CD4-positive, alpha-beta memory T cell (primary cell): ENCODE measurements around the gene OR51L1. TPM values are rescaled to one million over a fixed set of nuclear protein-coding genes. Genes with fewer than 3 reads are reported as not detected.

Experiments
- CTCF ChIA-PET: fragments of 350-600 bp; sonication (Branson Sonifier 250); formaldehyde crosslinking; loops from one replicate; lab custom pipeline; 2021; ENCODE audit warnings: inconsistent platforms; ENCODE audit not compliant: partially characterized antibody; lab: Charles Lee
- POLR2A ChIA-PET: fragments of 350-600 bp; sonication (Branson Sonifier 250); formaldehyde crosslinking; loops from one replicate; lab custom pipeline; 2021; ENCODE audit not compliant: partially characterized antibody; lab: Charles Lee
- DNase-seq, 5 donors: peaks; one replicate each; pipeline versions ENCODE4 v3.0.0 to v3.0.0-alpha.2; 2020 to 2022; ENCODE audit warnings: mixed read lengths in 1 of 5
- H3K27ac ChIP-seq: one replicate; pipeline ENCODE4 v1.7.0; 2013; ENCODE audit warnings: low read depth, low read length
- H3K27me3 ChIP-seq: 2 replicates; pipeline ENCODE4 v1.7.0; 2013; ENCODE audit warnings: mild to moderate bottlenecking, low read length, moderate library complexity; ENCODE audit not compliant: insufficient read depth
- H3K36me3 ChIP-seq: 2 replicates; pipeline ENCODE4 v1.7.0; 2013; ENCODE audit warnings: mild to moderate bottlenecking, low read length, moderate library complexity; ENCODE audit not compliant: insufficient read depth
- H3K4me1 ChIP-seq: 2 replicates; pipeline ENCODE4 v1.7.0; 2013; ENCODE audit warnings: mild to moderate bottlenecking, low read length, moderate library complexity; ENCODE audit not compliant: insufficient read depth
- H3K4me3 ChIP-seq, 2 donors: one replicate each; pipeline ENCODE4 v1.7.0; 2013; ENCODE audit warnings: low read length in 2 of 2, mild to moderate bottlenecking in 1 of 2
- H3K9me3 ChIP-seq, 2 donors: one replicate each; pipeline ENCODE4 v1.7.0; 2013; ENCODE audit warnings: low read length in 2 of 2, control low read depth in 1 of 2; ENCODE audit not compliant: control insufficient read depth in 1 of 2
- H3K27ac Mint-ChIP-seq, 7 donors: one replicate each; pipeline ENCODE4 v1.8.0; 2020 to 2021; ENCODE audit warnings: mixed read lengths in 7 of 7, mild to moderate bottlenecking in 6 of 7, inconsistent platforms in 3 of 7, moderate library complexity in 3 of 7
- H3K27me3 Mint-ChIP-seq, 2 donors: one replicate each; pipeline ENCODE4 v1.8.0; 2020 to 2021; ENCODE audit warnings: mixed read lengths in 2 of 2
- H3K36me3 Mint-ChIP-seq, 2 donors: one replicate each; pipeline ENCODE4 v1.8.0; 2020 to 2021; ENCODE audit warnings: mixed read lengths in 2 of 2, inconsistent platforms in 1 of 2, mild to moderate bottlenecking in 1 of 2
- H3K4me1 Mint-ChIP-seq, 4 donors: one replicate each; pipeline ENCODE4 v1.8.0; 2020 to 2021; ENCODE audit warnings: mixed read lengths in 4 of 4, mild to moderate bottlenecking in 1 of 4
- H3K4me3 Mint-ChIP-seq, 8 donors: one replicate each; pipeline ENCODE4 v1.8.0; 2020 to 2021; ENCODE audit warnings: mixed read lengths in 8 of 8, mild to moderate bottlenecking in 7 of 8, moderate library complexity in 6 of 8, inconsistent platforms in 3 of 8
- H3K9me3 Mint-ChIP-seq, 8 donors: one replicate each; pipeline ENCODE4 v1.8.0; 2020 to 2021; ENCODE audit warnings: mixed read lengths in 8 of 8, mild to moderate bottlenecking in 5 of 8, inconsistent platforms in 3 of 8, moderate library complexity in 1 of 8
- intact Hi-C: fragments of 100-400 bp; cut with micrococcal nuclease; formaldehyde crosslinking; loops from one replicate; pipeline ENCODE4 v1.15.1; 2023
- polyA plus RNA-seq, 2 donors: library from polyadenylated mRNA; unstranded; fragments of 300-500 nt; fragmentation: Illumina TruSeq; gene quantifications; one replicate each; pipeline ENCODE4 v1.2.3, GENCODE V29; 2021
- total RNA-seq, 2 experiments: library from RNA; stranded (reverse); gene quantifications; one replicate each; pipeline ENCODE4 v1.2.3, GENCODE V29; 2021

The OR51L1 gene
- total and polyA plus RNA-seq, 4 experiments from 2014 or later, result not detected

DNA sequence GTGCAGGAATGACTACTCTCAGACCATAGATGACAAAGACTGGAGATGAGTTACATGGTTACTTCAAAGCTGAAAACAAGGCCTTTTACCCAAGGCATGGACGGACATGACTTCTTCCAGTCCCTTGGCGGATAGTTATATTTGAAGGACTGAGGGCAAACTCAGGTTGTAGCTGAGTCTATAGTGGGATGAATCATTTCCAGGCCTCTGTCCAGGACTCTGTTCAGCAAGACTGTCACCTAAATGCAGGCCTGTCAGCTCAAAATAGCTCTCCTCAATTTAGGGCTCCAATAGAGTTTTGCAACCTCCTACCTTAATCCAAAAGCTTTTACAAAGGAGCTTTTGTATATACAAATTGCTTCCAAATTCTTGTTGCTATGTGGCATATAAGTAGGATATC, 27.3 kb downstream of the OR51L1 start:
- H3K27me3 ChIP-seq, result no peaks in the 10 kb centered on the region
- Mint-ChIP-seq H3K9me3 (peaks cover 0 to 42% (median 25%) of the 10 kb centered on the region in 8 donors), H3K4me3 (no peak overlapping the region), H3K27ac (no peak overlapping the region), H3K36me3 (no peaks in the 10 kb centered on the region), H3K4me1 (no peaks in the 10 kb centered on the region), H3K27me3 (no peaks in the 10 kb centered on the region)
- H3K4me1 ChIP-seq, result no peaks in the 10 kb centered on the region
- ChIA-PET CTCF (no interaction called here), POLR2A (no interaction called here)
- H3K36me3 ChIP-seq, result no peaks in the 10 kb centered on the region
- intact Hi-C loops, result no loop called here
- DNase-seq, result no peak
- peaks cover 0 to 4% of the 10 kb centered on the region in 2 donors for H3K9me3 ChIP-seq
- no peak overlapping the region for H3K4me3 ChIP-seq
- H3K27ac ChIP-seq, result no peak overlapping the region

DNA sequence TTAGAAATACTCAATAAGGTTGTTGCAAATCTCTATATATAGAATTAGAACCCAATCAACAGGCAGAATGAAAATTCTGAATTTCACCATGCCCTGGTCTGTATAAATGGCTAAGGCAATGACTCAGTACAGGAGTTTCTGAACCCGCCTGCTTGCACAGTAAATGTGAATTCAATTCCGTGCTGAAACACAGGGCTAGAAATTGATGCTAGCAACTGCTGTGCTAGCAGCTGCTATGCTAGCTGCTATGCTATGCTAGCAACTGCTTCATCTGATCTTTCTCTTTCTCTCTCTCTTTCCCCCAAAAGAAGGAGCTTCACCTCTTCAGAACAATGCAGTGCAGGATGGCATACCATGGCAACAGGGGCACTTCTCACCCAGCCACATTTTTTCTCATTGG, 42.0 kb downstream of the OR51L1 start:
- Mint-ChIP-seq H3K36me3 (no peaks in the 10 kb centered on the region), H3K27me3 (no peaks in the 10 kb centered on the region), H3K27ac (no peak overlapping the region), H3K4me1 (no peaks in the 10 kb centered on the region), H3K4me3 (no peak overlapping the region), H3K9me3 (peaks cover 0 to 3% (median 0%) of the 10 kb centered on the region in 8 donors)
- no peaks in the 10 kb centered on the region for H3K27me3 ChIP-seq
- intact Hi-C loops, result no loop called here
- H3K4me3 ChIP-seq, result no peak overlapping the region
- no peaks in the 10 kb centered on the region for H3K9me3 ChIP-seq
- ChIA-PET POLR2A (no interaction called here), CTCF (no interaction called here)
- H3K4me1 ChIP-seq, result no peaks in the 10 kb centered on the region
- no peak overlapping the region for H3K27ac ChIP-seq
- no peak for DNase-seq
- H3K36me3 ChIP-seq, result no peaks in the 10 kb centered on the region

DNA sequence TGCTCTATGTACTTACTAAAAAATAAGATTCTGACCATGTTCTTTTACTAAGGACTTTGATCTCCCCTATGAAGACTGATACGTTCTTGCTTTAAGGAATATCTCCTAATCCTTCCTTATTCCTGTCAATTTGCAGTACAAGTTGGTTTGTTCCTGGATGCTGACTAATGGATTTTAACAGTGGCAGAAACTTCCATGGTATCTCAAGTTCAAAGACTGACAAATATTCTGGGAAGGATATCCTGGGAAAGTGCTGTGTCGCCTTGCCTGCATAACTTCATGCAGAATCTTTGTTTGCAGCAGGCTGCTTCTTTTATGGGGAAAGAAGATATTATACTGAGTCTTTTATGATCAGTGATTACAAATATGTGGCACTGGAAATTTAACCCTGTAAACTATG, 43.3 kb downstream of the OR51L1 start:
- intact Hi-C loops, result no loop called here
- CTCF ChIA-PET, result no interaction called here
- no peak overlapping the region for H3K4me3 Mint-ChIP-seq
- Histone ChIP-seq H3K4me3 (no peak overlapping the region), H3K4me1 (no peaks in the 10 kb centered on the region), H3K36me3 (no peaks in the 10 kb centered on the region), H3K27me3 (no peaks in the 10 kb centered on the region), H3K27ac (no peak overlapping the region), H3K9me3 (no peaks in the 10 kb centered on the region)
- DNase-seq, result no peak
- H3K27me3 Mint-ChIP-seq, result no peaks in the 10 kb centered on the region
- H3K36me3 Mint-ChIP-seq, result no peaks in the 10 kb centered on the region
- H3K4me1 Mint-ChIP-seq, result no peaks in the 10 kb centered on the region
- no peak overlapping the region for H3K27ac Mint-ChIP-seq
- H3K9me3 Mint-ChIP-seq, result peaks cover 0 to 3% (median 0%) of the 10 kb centered on the region in 8 donors
- POLR2A ChIA-PET, result no interaction called here

DNA sequence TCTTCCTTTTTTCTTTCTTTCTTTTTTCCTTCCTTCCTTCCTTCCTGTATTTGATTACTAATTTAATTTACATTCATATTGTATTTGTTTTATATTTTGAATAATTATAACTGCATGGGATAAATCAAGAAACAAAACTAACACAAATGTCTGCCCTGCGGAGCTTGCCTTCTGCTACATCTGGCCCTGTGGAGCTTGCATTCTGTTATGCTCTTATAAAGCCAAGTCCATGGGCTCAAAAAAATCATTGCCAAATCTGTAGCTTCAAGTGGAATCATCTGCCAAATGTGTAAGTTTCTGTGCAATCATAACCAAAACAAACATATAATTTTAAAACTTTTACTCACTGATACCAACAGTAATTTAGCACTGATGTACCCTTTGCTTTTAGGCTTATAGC, 43.7 kb downstream of the OR51L1 start:
- Mint-ChIP-seq H3K27me3 (no peaks in the 10 kb centered on the region), H3K4me3 (no peak overlapping the region), H3K27ac (no peak overlapping the region), H3K36me3 (no peaks in the 10 kb centered on the region), H3K4me1 (no peaks in the 10 kb centered on the region), H3K9me3 (peaks cover 0 to 3% (median 0%) of the 10 kb centered on the region in 8 donors)
- no peak for DNase-seq
- CTCF ChIA-PET, result no interaction called here
- H3K4me1 ChIP-seq, result no peaks in the 10 kb centered on the region
- H3K27me3 ChIP-seq, result no peaks in the 10 kb centered on the region
- intact Hi-C loops, result no loop called here
- no peak overlapping the region for H3K4me3 ChIP-seq
- POLR2A ChIA-PET, result no interaction called here
- no peak overlapping the region for H3K27ac ChIP-seq
- no peaks in the 10 kb centered on the region for H3K9me3 ChIP-seq
- H3K36me3 ChIP-seq, result no peaks in the 10 kb centered on the region

DNA sequence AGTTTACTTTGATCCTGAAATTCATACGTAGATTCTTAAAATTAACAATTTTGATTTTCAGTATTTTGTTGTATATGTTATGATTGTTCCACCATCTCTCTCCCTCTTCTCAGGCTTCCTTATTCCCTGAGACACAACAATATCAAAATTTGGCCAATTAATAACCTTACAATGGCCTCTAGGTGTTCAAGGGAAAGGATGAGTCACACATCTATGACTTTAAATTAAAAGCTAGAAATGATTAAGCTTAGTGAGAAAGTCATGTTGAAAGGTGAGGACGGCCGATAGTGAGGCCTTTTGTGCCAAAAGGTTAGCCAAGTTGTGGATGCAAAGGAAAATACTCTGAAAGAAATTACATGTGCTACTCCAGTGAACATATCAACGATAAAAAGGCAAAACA, 46.2 kb downstream of the OR51L1 start:
- intact Hi-C loops, result no loop called here
- Histone ChIP-seq H3K27me3 (no peaks in the 10 kb centered on the region), H3K4me3 (no peak overlapping the region), H3K4me1 (no peaks in the 10 kb centered on the region), H3K36me3 (no peaks in the 10 kb centered on the region), H3K27ac (no peak overlapping the region), H3K9me3 (no peaks in the 10 kb centered on the region)
- no peaks in the 10 kb centered on the region for H3K27me3 Mint-ChIP-seq
- H3K9me3 Mint-ChIP-seq, result peaks cover 0 to 3% (median 0%) of the 10 kb centered on the region in 8 donors
- no peak for DNase-seq
- no peaks in the 10 kb centered on the region for H3K36me3 Mint-ChIP-seq
- H3K4me1 Mint-ChIP-seq, result no peaks in the 10 kb centered on the region
- H3K27ac Mint-ChIP-seq, result no peak overlapping the region
- H3K4me3 Mint-ChIP-seq, result no peak overlapping the region
- CTCF ChIA-PET, result no interaction called here
- POLR2A ChIA-PET, result no interaction called here

DNA sequence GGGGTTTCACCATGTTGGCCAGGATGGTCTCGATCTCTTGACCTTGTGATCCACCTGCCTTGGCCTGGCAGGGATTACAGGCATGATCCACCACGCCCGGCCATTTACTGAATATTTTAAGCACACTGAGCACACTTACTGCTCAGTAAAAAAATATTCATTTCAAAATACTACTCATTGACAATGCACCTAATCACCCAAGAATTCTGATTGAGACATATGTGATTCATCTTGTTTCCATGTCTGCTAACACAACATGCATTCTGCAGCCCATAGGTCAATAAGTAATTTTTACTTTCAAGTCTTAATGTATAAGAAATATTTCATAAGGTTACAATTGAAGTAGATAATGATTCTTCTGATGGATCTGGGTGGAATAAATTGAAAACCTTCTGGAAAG, 47.4 kb downstream of the OR51L1 start:
- ChIA-PET POLR2A (no interaction called here), CTCF (no interaction called here)
- intact Hi-C loops, result no loop called here
- no peak for DNase-seq
- Histone ChIP-seq H3K27ac (no peak overlapping the region), H3K36me3 (no peaks in the 10 kb centered on the region), H3K4me3 (no peak overlapping the region), H3K4me1 (no peaks in the 10 kb centered on the region), H3K27me3 (no peaks in the 10 kb centered on the region), H3K9me3 (no peaks in the 10 kb centered on the region)
- peaks cover 0 to 6% (median 0%) of the 10 kb centered on the region in 8 donors for H3K9me3 Mint-ChIP-seq
- H3K4me3 Mint-ChIP-seq, result no peak overlapping the region
- H3K27me3 Mint-ChIP-seq, result no peaks in the 10 kb centered on the region
- no peaks in the 10 kb centered on the region for H3K4me1 Mint-ChIP-seq
- no peak overlapping the region for H3K27ac Mint-ChIP-seq
- H3K36me3 Mint-ChIP-seq, result no peaks in the 10 kb centered on the region

DNA sequence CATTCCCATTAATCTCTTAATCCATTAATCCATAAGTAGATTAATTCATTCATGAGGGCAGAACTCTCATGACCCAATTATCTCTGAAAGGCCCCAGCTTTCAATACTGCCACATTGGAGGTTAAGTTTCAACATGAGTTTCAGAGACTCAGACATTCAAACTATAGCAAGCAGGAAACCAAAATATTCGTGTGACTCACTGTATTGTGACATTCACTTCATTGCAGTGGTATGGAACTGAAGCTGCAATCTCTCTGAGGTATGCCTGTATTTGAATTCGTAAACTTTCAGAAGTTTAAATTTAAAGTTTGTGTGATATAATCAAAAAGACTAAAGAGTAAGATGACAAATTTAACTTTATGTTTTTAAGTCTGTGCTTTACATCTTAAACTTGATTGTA, 48.7 kb downstream of the OR51L1 start:
- no peaks in the 10 kb centered on the region for H3K27me3 ChIP-seq
- no peak for DNase-seq
- Mint-ChIP-seq H3K36me3 (no peaks in the 10 kb centered on the region), H3K27me3 (no peaks in the 10 kb centered on the region), H3K4me3 (no peak overlapping the region), H3K4me1 (no peaks in the 10 kb centered on the region), H3K9me3 (peaks cover 0 to 5% (median 0%) of the 10 kb centered on the region in 8 donors), H3K27ac (no peak overlapping the region)
- CTCF ChIA-PET, result interaction anchor here (1.1 kb wide), 1 partner anchor 31 kb away, joined by 3 read pairs; no protein-coding TSS in a partner anchor
- no peak overlapping the region for H3K4me3 ChIP-seq
- no peak overlapping the region for H3K27ac ChIP-seq
- POLR2A ChIA-PET, result no interaction called here
- no peaks in the 10 kb centered on the region for H3K4me1 ChIP-seq
- intact Hi-C loops, result no loop called here
- H3K9me3 ChIP-seq, result no peaks in the 10 kb centered on the region
- no peaks in the 10 kb centered on the region for H3K36me3 ChIP-seq

DNA sequence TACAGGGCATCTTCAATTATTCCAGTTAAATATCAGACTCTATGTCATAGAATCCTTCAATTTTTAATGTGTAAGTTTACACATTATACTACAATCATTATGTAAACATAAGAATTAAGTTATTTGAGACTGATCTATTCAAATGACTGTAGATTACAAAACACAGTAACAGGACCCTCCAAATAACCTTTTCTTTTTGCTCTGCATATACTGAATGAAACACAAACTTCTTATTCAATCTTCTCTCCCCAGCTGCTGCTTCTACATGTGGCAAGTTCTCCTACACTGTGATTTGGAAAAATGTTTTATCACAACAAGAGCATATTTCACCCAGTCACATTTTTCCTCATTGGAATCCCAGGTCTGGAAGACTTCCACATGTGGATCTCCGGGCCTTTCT, 51.6 kb downstream of the OR51L1 start, which contains the start of gene OR52J3:
Gene OR52J3 (plus strand): TSS at position 301 of the 400 bp plus-strand sequence. CDS start 0 bp downstream, at position 301.
- no peaks in the 10 kb centered on the region for H3K36me3 ChIP-seq
- no peaks in the 10 kb centered on the region for H3K36me3 Mint-ChIP-seq
- H3K27me3 Mint-ChIP-seq, result no peaks in the 10 kb centered on the region
- no peak within 1 kb of the TSS for H3K27ac Mint-ChIP-seq
- H3K27ac ChIP-seq, result no peak within 1 kb of the TSS
- no peaks in the 10 kb centered on the region for H3K4me1 ChIP-seq
- H3K9me3 Mint-ChIP-seq, result peaks cover 0 to 5% (median 0%) of the 10 kb centered on the region in 8 donors
- H3K4me3 Mint-ChIP-seq, result no peak within 1 kb of the TSS
- no peaks in the 10 kb centered on the region for H3K9me3 ChIP-seq
- POLR2A ChIA-PET, result no interaction called here
- intact Hi-C loops, result no loop called here
- H3K27me3 ChIP-seq, result no peaks in the 10 kb centered on the region
- no peak within 1 kb of the TSS for H3K4me3 ChIP-seq
- no peak for DNase-seq
- CTCF ChIA-PET, result no interaction called here
- H3K4me1 Mint-ChIP-seq, result no peaks in the 10 kb centered on the region
